GM19438 (cell line): ENCODE measurements around the gene USP38.
"Not testable (repeated sequence)": the region's sequence is repeated elsewhere in the genome, so short reads cannot be mapped to it uniquely, and the experiment has no call there.

Source experiments
- ATAC-seq: cut with Tn5 transposase; IDR thresholded peaks from one replicate; pipeline ENCODE4 v1.9.1; 2021; ENCODE audit warnings: low read depth; ENCODE audit not compliant: unreplicated experiment

Gene USP38

GRCh38 chr4:143184503-143185252, at the start of gene USP38:
USP38 (plus strand) TSS chr4:143184917; CDS start chr4:143185451, 534 bp downstream.
- peak; percentile 69 for ATAC-seq

GRCh38 chr4:143135358-143135757, 49.4 kb upstream of the USP38 start:
- ATAC-seq = no peak

GRCh38 chr4:143140696-143141095, 44.0 kb upstream of the USP38 start:
- ATAC-seq = no peak

GRCh38 chr4:143148521-143148920, 36.2 kb upstream of the USP38 start:
- no peak for ATAC-seq

- ATAC-seq = no peak
Measured at GRCh38 chr4:143156853-143157252, 27.9 kb upstream of the USP38 start.

GRCh38 chr4:143163614-143164013, 21.1 kb upstream of the USP38 start:
- ATAC-seq = no peak

- not testable (repeated sequence) for ATAC-seq
Measured at GRCh38 chr4:143166722-143167121, 18.0 kb upstream of the USP38 start.

GRCh38 chr4:143178923-143179322, 5.8 kb upstream of the USP38 start:
- ATAC-seq = no peak

GRCh38 chr4:143183513-143184216, 1.1 kb upstream of the USP38 start:
- no peak for ATAC-seq

- ATAC-seq = peak; percentile 18
Measured at GRCh38 chr4:143184217-143184502, 557 bp upstream of the USP38 start.

- peak; percentile 25 for ATAC-seq
Measured at GRCh38 chr4:143185253-143186107, 763 bp downstream of the USP38 start.

GRCh38 chr4:143186212-143186611, 1.5 kb downstream of the USP38 start:
- no peak for ATAC-seq

GRCh38 chr4:143186649-143187048, 1.9 kb downstream of the USP38 start:
- ATAC-seq = no peak

- no peak for ATAC-seq
Measured at GRCh38 chr4:143188136-143189088, 3.7 kb downstream of the USP38 start.

GRCh38 chr4:143189528-143189927, 4.8 kb downstream of the USP38 start:
- no peak for ATAC-seq

GRCh38 chr4:143195581-143195980, 10.9 kb downstream of the USP38 start:
- ATAC-seq = no peak

- no peak for ATAC-seq
Measured at GRCh38 chr4:143196323-143196722, 11.6 kb downstream of the USP38 start.

GRCh38 chr4:143199503-143199902, 14.8 kb downstream of the USP38 start:
- ATAC-seq = no peak

- ATAC-seq = no peak
Measured at GRCh38 chr4:143202824-143203223, 18.1 kb downstream of the USP38 start.

- ATAC-seq = no peak
Measured at GRCh38 chr4:143203577-143203976, 18.9 kb downstream of the USP38 start.
